SU-DHL-6 (cell line): ENCODE measurements around the gene CCDC120.

Experiments
- H2AFZ ChIP-seq: fragments of 200-600 bp; sonication (generic); 2 replicates; pipeline ENCODE4 v1.6.1; 2014; ENCODE audit warnings: low read depth, mild to moderate bottlenecking, moderate library complexity, mixed read lengths, antibody characterized with exemption, low read length; ENCODE audit not compliant: severe bottlenecking
- H3F3A ChIP-seq: fragments of 200-600 bp; shearing (Covaris generic); 2 replicates; pipeline ENCODE4 v1.6.0; 2016; ENCODE audit warnings: antibody characterized with exemption, mild to moderate bottlenecking; ENCODE audit not compliant: insufficient read depth
- H3K27ac ChIP-seq: fragments of 200-600 bp; sonication (generic); 2 replicates; pipeline ENCODE4 v1.5.1; 2016; ENCODE audit warnings: low read depth, mild to moderate bottlenecking, low read length, moderate library complexity, mixed read lengths
- H3K27me3 ChIP-seq: fragments of 200-600 bp; sonication (generic), shearing (Covaris generic); 2 replicates; pipeline ENCODE4 v1.6.0; 2014; ENCODE audit warnings: mild to moderate bottlenecking, low read length
- H3K36me3 ChIP-seq: fragments of 200-600 bp; sonication (generic); 2 replicates; pipeline ENCODE4 v1.6.1; 2014; ENCODE audit warnings: mild to moderate bottlenecking, low read length, mixed read lengths
- H3K4me2 ChIP-seq: fragments of 300-600, 200-600 bp; shearing (Covaris generic), sonication (generic); 2 replicates; pipeline ENCODE4 v1.6.0; 2014; ENCODE audit warnings: low read length, low read depth, mild to moderate bottlenecking; ENCODE audit not compliant: poor library complexity, severe bottlenecking
- H3K4me3 ChIP-seq: fragments of 200-600 bp; sonication (generic); 2 replicates; pipeline ENCODE4 v1.5.1; 2014; ENCODE audit warnings: antibody characterized with exemption, low read length, mild to moderate bottlenecking, mixed read lengths; ENCODE audit not compliant: insufficient read depth, poor library complexity, severe bottlenecking
- H3K79me2 ChIP-seq: fragments of 200-600 bp; sonication (generic); 2 replicates; pipeline ENCODE4 v1.6.1; 2014; ENCODE audit warnings: mild to moderate bottlenecking, low read length, moderate library complexity; ENCODE audit not compliant: insufficient read depth
- H3K9ac ChIP-seq: fragments of 200-600 bp; sonication (generic); 2 replicates; pipeline ENCODE4 v1.7.0; 2014; ENCODE audit warnings: mild to moderate bottlenecking, low read length
- H3K9me2 ChIP-seq: fragments of 200-600 bp; sonication (generic); replicated peaks from 2 replicates; pipeline ENCODE4 v1.6.1; 2014; ENCODE audit warnings: low read length; ENCODE audit not compliant: insufficient read depth
- H3K9me3 ChIP-seq: fragments of 200-600 bp; sonication (generic); 2 replicates; pipeline ENCODE4 v1.6.1; 2014; ENCODE audit warnings: low read length, mixed read lengths; ENCODE audit not compliant: insufficient read depth
- H4K20me1 ChIP-seq: fragments of 200-600 bp; sonication (generic); 2 replicates; pipeline ENCODE4 v1.6.1; 2014; ENCODE audit warnings: low read depth, mild to moderate bottlenecking, antibody characterized with exemption, low read length, moderate library complexity, mixed read lengths
- EZH2phosphoT487 ChIP-seq: fragments of 200-600 bp; sonication (generic), shearing (Covaris generic); conservative IDR thresholded peaks from 2 replicates; pipeline ENCODE4 v1.6.1; 2018; ENCODE audit warnings: mild to moderate bottlenecking, antibody characterized with exemption, low read length, moderate library complexity, mixed read lengths
- TF ChIP-seq, protein P1 (sequence below): fragments of 200-600 bp; sonication (generic); IDR thresholded peaks from one replicate; pipeline ENCODE4 v1.5.1; 2017; ENCODE audit warnings: antibody characterized with exemption, mild to moderate bottlenecking, low read length, moderate library complexity; ENCODE audit not compliant: insufficient read depth, poor library complexity, severe bottlenecking

Gene CCDC120

DNA sequence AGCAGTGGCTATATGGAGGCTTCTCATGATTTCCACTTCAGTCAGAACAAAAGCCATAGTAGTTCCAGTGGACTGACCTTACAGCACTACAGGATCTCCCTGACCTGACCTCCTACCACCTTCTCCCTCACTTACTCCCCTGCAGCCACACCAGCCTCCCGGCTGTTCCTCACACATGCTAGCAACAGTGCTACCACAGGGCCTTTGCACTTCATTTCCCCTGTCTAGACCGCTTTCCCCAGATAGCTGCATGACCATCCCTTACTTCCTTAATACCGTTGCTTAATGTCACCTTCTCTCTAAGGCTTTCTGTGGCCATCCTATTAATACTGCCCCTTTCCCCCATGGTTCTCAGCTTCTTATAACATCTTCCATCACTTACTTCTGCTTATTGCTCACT is 51.6 kb downstream of the CCDC120 start:
- no peaks in the 10 kb centered on the region for H3F3A ChIP-seq
- TF ChIP-seq, protein P1, sequence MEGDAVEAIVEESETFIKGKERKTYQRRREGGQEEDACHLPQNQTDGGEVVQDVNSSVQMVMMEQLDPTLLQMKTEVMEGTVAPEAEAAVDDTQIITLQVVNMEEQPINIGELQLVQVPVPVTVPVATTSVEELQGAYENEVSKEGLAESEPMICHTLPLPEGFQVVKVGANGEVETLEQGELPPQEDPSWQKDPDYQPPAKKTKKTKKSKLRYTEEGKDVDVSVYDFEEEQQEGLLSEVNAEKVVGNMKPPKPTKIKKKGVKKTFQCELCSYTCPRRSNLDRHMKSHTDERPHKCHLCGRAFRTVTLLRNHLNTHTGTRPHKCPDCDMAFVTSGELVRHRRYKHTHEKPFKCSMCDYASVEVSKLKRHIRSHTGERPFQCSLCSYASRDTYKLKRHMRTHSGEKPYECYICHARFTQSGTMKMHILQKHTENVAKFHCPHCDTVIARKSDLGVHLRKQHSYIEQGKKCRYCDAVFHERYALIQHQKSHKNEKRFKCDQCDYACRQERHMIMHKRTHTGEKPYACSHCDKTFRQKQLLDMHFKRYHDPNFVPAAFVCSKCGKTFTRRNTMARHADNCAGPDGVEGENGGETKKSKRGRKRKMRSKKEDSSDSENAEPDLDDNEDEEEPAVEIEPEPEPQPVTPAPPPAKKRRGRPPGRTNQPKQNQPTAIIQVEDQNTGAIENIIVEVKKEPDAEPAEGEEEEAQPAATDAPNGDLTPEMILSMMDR, result no peak
- TF ChIP-seq EZH2phosphoT487, result no peak
- H4K20me1 ChIP-seq, result no peaks in the 10 kb centered on the region
- no peaks in the 10 kb centered on the region for H3K79me2 ChIP-seq
- H3K4me3 ChIP-seq, result no peak overlapping the region
- H3K36me3 ChIP-seq, result no peaks in the 10 kb centered on the region
- no peaks in the 10 kb centered on the region for H3K9me3 ChIP-seq
- no peaks in the 10 kb centered on the region for H3K9me2 ChIP-seq
- H3K27ac ChIP-seq, result no peak overlapping the region
- no peak overlapping the region for H2AFZ ChIP-seq
- no peaks in the 10 kb centered on the region for H3K27me3 ChIP-seq
- H3K9ac ChIP-seq, result no peak overlapping the region
- H3K4me2 ChIP-seq, result no peak overlapping the region

DNA sequence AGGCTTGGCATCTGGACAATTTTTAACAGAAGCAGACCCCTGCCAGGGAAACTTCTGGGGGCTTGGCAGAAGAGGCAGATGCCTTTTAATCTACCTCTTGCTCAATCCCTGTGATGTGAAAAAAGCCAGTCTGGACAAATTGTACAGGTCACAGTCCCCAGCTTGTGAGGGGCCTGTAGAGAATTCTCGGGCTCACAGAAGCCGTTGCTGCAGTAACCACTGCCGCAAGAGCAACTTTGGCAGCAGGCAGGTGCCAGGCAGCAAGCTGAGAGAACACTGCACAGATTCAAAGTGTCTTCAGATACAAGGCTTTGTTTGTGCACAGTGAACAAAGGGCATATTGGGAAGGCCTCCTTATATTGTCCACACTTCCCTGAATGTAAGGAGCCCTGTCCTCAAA is 53.0 kb downstream of the CCDC120 start:
- Histone ChIP-seq H3K9me2 (no peaks in the 10 kb centered on the region), H3K27me3 (no peaks in the 10 kb centered on the region), H3K9ac (no peak overlapping the region), H3K4me2 (no peak overlapping the region), H2AFZ (no peak overlapping the region), H3K36me3 (no peaks in the 10 kb centered on the region), H3K4me3 (no peak overlapping the region), H3F3A (no peaks in the 10 kb centered on the region), H3K9me3 (no peaks in the 10 kb centered on the region), H3K79me2 (no peaks in the 10 kb centered on the region), H4K20me1 (no peaks in the 10 kb centered on the region), H3K27ac (no peak overlapping the region)
- TF ChIP-seq, protein P1, result no peak
- TF ChIP-seq EZH2phosphoT487, result no peak

DNA sequence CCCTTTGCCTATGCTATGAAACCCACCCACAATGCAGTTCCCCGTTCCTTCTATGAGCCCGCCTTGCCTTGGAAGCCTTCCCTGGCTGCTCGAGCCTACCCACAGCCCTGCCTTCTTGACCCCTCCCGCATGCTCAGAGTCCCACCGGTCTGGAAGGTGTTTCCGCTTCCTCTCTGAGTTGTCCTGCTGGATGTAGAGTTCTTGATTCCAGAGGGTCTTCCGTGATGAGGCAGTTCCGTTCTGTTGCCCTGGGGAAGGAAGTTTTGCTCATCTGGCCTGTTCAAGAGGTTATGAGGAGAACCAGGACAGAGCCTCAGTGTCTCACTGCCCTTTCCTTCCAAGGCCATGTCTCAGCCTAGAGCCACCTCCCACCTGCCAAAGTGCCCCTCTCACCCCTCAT is 57.3 kb downstream of the CCDC120 start:
- Histone ChIP-seq H3F3A (no peaks in the 10 kb centered on the region), H4K20me1 (no peaks in the 10 kb centered on the region), H3K36me3 (no peaks in the 10 kb centered on the region), H3K9ac (no peak overlapping the region), H3K27ac (no peak overlapping the region), H3K4me2 (no peak overlapping the region), H3K27me3 (no peaks in the 10 kb centered on the region), H3K9me2 (no peaks in the 10 kb centered on the region), H3K9me3 (no peaks in the 10 kb centered on the region), H3K4me3 (no peak overlapping the region), H2AFZ (no peak overlapping the region), H3K79me2 (no peaks in the 10 kb centered on the region)
- TF ChIP-seq EZH2phosphoT487, result no peak
- TF ChIP-seq, protein P1, result no peak
